AG04449 (cell line): ENCODE data around the gene CEP43.

Experiments used
- CTCF ChIA-PET: fragments of 350-600 bp; formaldehyde crosslinking; extraction: SDS; loops from one replicate; lab custom pipeline; 2021; ENCODE audit warnings: antibody characterized with exemption; lab: Yijun Ruan, JAX
- POLR2A ChIA-PET: fragments of 400-600, 350-600 bp; formaldehyde crosslinking; extraction: SDS; loops from one replicate; lab custom pipeline; 2020; ENCODE audit warnings: antibody characterized with exemption, inconsistent platforms; lab: Yijun Ruan, JAX
- DNase-seq: peaks from one replicate; pipeline ENCODE4 v3.0.0-alpha.2; 2010; ENCODE audit warnings: low read depth, low spot score
- H3K4me3 ChIP-seq: 2 replicates; pipeline ENCODE4 v1.5.1; 2011; ENCODE audit warnings: low read depth, mild to moderate bottlenecking, control low read depth, low read length
- TF ChIP-seq, protein P1 (sequence below): IDR thresholded peaks from one replicate; pipeline ENCODE4 v1.5.1; 2011; ENCODE audit warnings: mild to moderate bottlenecking, moderate library complexity, low read length, control low read depth, inconsistent platforms; ENCODE audit not compliant: insufficient read depth; ENCODE audit errors: missing control alignments

The CEP43 gene

DNA sequence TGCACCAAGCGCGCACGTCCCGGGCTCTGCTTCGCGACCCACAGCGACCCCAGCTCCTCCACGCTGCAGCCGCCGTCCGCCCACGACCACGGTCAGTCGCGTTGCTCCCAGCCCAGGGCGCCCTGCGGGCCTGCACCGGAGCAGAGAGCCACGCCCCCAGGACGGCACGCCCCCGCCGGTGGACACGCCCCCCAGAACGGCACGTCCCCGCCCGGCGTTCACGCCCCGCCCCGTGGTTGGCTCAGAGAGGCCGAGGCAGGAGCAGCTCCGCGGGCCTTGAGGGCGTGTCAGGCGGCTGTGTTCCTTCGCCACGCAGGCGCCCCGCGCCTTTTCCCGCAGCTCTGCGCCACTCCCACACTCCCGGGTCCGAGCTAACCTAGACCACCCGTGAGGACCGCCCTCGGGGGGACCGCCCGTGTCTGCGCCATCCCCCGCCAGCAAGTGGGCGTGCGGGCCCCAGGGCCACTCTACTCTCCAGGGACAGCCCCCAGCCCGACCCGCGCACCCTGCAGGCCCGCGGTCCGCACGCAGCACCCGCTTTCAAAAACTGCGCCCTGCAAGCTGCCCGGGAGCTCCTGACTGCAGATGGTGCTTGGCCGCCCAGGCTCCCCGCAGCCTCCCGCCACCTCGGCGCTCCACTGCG, 42.6 kb upstream of the CEP43 start, which contains the start of gene RNASET2:
RNASET2 (minus strand) TSS at position 107 of the 643 bp plus-strand sequence. CDS start 368 bp downstream, outside the sequence.
- ChIA-PET POLR2A (interaction anchor here (0.6 to 0.9 kb wide), 2 partner anchors 25 to 43 kb away, joined by 3 to 4 read pairs; partner anchors contain the start of gene CEP43), CTCF (interaction anchor here (0.7 to 2.1 kb wide), 6 partner anchors 10 to 182 kb away, joined by 3 to 13 read pairs (median 4); no protein-coding TSS in a partner anchor)
- no peak for DNase-seq
- H3K4me3 ChIP-seq: peak within 1 kb of the TSS; percentile 75
- TF ChIP-seq, protein P1, sequence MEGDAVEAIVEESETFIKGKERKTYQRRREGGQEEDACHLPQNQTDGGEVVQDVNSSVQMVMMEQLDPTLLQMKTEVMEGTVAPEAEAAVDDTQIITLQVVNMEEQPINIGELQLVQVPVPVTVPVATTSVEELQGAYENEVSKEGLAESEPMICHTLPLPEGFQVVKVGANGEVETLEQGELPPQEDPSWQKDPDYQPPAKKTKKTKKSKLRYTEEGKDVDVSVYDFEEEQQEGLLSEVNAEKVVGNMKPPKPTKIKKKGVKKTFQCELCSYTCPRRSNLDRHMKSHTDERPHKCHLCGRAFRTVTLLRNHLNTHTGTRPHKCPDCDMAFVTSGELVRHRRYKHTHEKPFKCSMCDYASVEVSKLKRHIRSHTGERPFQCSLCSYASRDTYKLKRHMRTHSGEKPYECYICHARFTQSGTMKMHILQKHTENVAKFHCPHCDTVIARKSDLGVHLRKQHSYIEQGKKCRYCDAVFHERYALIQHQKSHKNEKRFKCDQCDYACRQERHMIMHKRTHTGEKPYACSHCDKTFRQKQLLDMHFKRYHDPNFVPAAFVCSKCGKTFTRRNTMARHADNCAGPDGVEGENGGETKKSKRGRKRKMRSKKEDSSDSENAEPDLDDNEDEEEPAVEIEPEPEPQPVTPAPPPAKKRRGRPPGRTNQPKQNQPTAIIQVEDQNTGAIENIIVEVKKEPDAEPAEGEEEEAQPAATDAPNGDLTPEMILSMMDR: no peak

DNA sequence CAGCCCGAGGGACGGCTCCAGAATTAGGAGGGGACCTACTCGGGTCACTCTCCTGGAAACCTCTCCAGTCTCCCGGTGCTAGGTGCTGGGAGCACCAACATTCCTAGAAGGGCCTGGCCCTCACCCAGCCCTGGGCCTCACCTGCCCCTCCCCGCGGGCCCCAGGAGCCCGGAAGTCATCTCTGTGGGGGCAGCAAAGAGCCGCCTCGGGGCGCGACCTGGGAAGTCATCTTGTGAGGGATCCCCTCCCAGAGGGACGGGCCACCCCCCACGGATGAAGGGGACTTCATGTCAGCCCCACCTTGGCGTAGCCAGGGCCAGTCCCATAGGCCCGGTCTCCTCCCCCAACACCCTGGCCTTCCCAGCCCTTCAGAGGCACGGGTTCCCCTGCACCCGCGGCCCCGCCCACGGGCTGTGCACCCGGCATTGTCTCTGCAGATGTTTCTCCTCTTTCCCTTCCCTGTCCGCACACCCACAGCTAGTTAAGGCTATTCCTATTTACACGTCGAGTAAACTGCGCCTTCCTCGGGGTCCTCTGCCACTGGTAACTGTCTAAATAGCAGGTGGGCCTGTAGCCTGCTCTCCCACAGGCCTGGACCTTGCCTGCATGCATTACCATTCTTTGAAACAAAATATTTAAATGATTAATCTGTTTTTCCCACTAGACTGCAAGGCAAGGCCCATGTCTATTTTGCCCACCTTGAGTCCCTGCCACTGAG, 42.0 kb upstream of the CEP43 start:
- ChIA-PET POLR2A (interaction anchor here (0.6 kb wide), 1 partner anchor 25 kb away, joined by 3 read pairs; no protein-coding TSS in a partner anchor), CTCF (interaction anchor here (0.8 to 2.1 kb wide), 4 partner anchors 14 to 183 kb away, joined by 3 to 13 read pairs (median 5); no protein-coding TSS in a partner anchor)
- TF ChIP-seq, protein P1: no peak
- no peak for DNase-seq
- H3K4me3 ChIP-seq: peak overlapping the region; percentile 75

DNA sequence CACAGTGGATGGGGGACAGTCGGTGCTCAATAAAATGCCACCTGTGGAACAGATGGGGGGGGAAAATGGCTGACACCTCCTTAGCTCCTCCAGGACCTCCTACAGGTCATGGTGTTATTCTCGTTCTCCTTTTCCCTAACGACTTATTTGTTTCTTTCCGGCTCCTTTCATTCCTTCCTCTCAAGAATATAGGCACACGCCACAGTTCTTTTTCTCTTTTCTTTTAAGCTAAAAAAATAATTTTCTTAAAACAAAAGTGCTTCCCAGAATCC, 41.5 kb upstream of the CEP43 start:
- H3K4me3 ChIP-seq: no peak overlapping the region
- CTCF ChIA-PET: no interaction called here
- TF ChIP-seq, protein P1: no peak
- DNase-seq: no peak
- POLR2A ChIA-PET: no interaction called here

DNA sequence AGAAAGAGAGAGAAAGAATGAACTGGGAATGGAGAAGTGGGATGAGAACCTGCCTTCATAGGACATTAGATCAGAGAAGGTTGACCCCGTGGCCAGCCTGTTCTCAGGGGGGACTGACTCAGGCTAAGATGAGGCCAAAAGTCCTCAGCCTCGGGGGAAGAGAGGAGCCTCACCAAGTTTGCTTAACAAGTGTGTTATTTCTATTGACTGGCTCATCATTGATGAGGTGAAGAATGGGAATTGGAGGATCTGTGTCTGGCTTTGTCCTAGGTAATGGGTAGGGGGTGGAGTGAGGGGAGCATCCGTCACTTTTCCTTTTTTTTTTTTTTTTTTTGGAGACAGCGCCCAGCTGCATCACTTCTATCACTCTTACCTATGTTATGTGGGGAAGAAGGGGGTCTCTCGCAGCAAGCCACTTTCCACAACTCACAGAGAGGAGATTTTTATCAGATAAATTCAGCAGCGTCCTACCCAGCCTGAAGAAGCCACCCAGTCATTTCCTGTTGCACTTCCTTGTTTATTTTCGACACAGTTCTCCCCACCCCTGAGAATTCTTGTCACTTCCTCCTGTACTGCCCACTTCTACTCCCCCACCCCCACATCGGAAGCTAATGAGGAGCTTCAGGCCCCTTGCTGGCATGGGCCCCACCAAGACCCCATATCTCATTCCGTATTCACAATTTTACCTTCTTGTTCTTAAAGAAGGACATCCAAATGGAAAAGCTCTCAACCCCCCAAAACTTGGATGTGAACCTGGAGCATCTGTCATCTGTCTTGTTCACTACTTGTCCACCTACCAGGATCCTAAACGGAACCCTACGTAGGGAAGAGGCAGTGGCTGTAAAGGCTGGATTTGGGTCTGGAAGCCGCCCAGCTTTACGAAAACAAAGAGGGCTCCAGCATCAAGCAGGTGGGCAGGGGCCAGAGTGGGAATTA, 40.0 kb upstream of the CEP43 start:
- DNase-seq: no peak
- ChIA-PET CTCF (interaction anchor here (0.8 to 1.0 kb wide), 2 partner anchors 29 to 184 kb away, joined by 3 read pairs; no protein-coding TSS in a partner anchor), POLR2A (no interaction called here)
- H3K4me3 ChIP-seq: no peak overlapping the region
- TF ChIP-seq, protein P1: no peak

DNA sequence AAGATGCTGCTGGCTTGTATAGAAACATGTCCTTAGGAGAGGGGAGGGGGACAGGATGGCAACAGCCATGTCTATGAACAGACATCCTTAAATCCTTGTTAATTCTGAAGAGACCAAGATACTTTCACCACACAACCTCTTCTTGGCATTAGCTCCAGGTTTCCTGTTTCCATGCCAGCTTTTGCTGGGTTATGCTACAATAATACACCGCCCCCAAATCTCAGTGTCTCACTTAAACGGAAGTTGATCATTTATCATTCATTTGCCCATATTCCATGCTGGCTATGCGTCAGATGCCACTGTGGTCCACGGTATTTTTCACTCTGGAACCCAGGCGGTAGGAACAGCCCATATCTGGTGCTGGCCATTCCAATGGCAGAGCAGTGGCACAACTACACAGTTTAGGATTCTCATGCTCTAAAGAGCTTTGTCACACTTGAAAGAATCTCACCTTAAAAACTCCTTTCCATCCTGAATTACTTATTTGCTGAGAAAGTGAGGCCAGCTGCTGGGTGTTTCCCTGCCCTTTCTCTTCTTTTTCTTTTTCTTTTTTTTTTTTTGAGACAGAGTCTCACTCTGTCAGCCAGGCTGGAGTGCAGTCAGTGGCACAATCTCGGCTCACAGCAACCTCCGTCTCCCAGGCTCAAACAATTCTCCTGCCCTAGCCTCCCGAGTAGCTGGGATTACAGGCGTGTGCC, 39.1 kb upstream of the CEP43 start:
- DNase-seq: no peak
- CTCF ChIA-PET: interaction anchor here (0.8 to 2.9 kb wide), 5 partner anchors 9 to 185 kb away, joined by 3 to 9 read pairs (median 3); no protein-coding TSS in a partner anchor
- H3K4me3 ChIP-seq: no peak overlapping the region
- POLR2A ChIA-PET: no interaction called here
- TF ChIP-seq, protein P1: no peak
